ENCODE data around the gene FOXP1. TPM values are rescaled to one million over a fixed set of nuclear protein-coding genes. Genes with fewer than 3 reads are reported as not detected.

Gene FOXP1
- total and polyA plus RNA-seq, 9 of the 15 experiments (the other 6 are each of a cell fraction or from before 2014, with no cell fraction given): 7.7 to 34.5 (median 13.7) TPM

- intact Hi-C loops (cut with micrococcal nuclease): no loop called here
- FAIRE-seq (no peak), ATAC-seq (no peak), DNase-seq (ENCODE audit: extremely low read depth in 1 of 4, low spot score in 3 of 4) (no peak)
- peaks cover 0 to 12% of the 10 kb centered on the region in 2 experiments; a peak in 3 of 5 replicates for H3K4me1 ChIP-seq (replicated peaks in 1 of 2; ENCODE audit: control insufficient read depth in 2 of 2, insufficient read depth in 2 of 2, low read length in 2 of 2)
- H3K9ac ChIP-seq (ENCODE audit: insufficient read depth in 1 of 2, low read depth in 2 of 2, low read length in 2 of 2): no peak overlapping the region
- no peak overlapping the region for H3K4me2 ChIP-seq (ENCODE audit: insufficient read depth, low read length)
- BruUV-seq (replicated peaks): no TSS peak
- H3K36me3 ChIP-seq (ENCODE audit: control insufficient read depth, insufficient read depth, low read length): no peaks in the 10 kb centered on the region
- WGBS (ENCODE audit: insufficient coverage, low coverage, missing lambda C conversion rate): 80% methylated on average over 3 of the region's 9 CpGs
- no peaks in the 10 kb centered on the region for H3K9me1 ChIP-seq (ENCODE audit: control insufficient read depth, insufficient read depth, low read length)
- no peaks in the 10 kb centered on the region for H3K27me3 ChIP-seq (ENCODE audit: control insufficient read depth in 2 of 2, insufficient read depth in 2 of 2, low read length in 2 of 2)
- ChIA-PET CTCF (ENCODE audit: low intra/inter-chr PET ratio) (no interaction called here), POLR2A (no interaction called here)
- no peak overlapping the region for H3K27ac ChIP-seq (ENCODE audit: extremely low read depth, low read depth, low read length)
- H2AFZ ChIP-seq (ENCODE audit: low read depth, low read length): no peak overlapping the region
- no peak for TF ChIP-seq UBTF (IDR thresholded peaks at IDR 0.05; ENCODE audit: borderline replicate concordance in 1 of 2, low read depth in 2 of 2, low read length in 2 of 2)
- TF ChIP-seq ZNF224 (CRISPR knock-in tag; IDR thresholded peaks at IDR 0.05): no peak
- TF ChIP-seq SIN3A (IDR thresholded peaks at IDR 0.05; ENCODE audit: borderline replicate concordance in 2 of 2, control insufficient read depth in 1 of 2, low read depth in 2 of 2, low read length in 2 of 2): no peak
- no peak for TF ChIP-seq TFE3 (CRISPR knock-in tag; IDR thresholded peaks at IDR 0.05)
- TF ChIP-seq CBX5 (IDR thresholded peaks at IDR 0.05; ENCODE audit: borderline replicate concordance, low read depth): no peak
- TF ChIP-seq ZNF398 (CRISPR knock-in tag; IDR thresholded peaks at IDR 0.05): no peak
- TF ChIP-seq CTCF (IDR thresholded peaks at IDR 0.05 in 2 of 3, conservative IDR thresholded peaks at IDR 0.05 in 1 of 3; ENCODE audit: insufficient read depth in 2 of 3, low read depth in 1 of 3, low read length in 3 of 3): no peak
- TF ChIP-seq CBX2 (IDR thresholded peaks at IDR 0.05; ENCODE audit: insufficient read depth, low read length, poor library complexity, severe bottlenecking): no peak
- TF ChIP-seq ZNF511 (CRISPR knock-in tag; IDR thresholded peaks at IDR 0.05): no peak
- TF ChIP-seq ZC3H8 (IDR thresholded peaks at IDR 0.05): no peak
- TF ChIP-seq ZNF217 (CRISPR knock-in tag; IDR thresholded peaks at IDR 0.05): no peak
- no peaks in the 10 kb centered on the region for H4K20me1 ChIP-seq (replicated peaks; ENCODE audit: control insufficient read depth, insufficient read depth, low read length)
- in situ Hi-C loops (cut with MboI): no loop called here
- no peaks in the 10 kb centered on the region for H3K79me2 ChIP-seq (ENCODE audit: control insufficient read depth, insufficient read depth, low read length)
- H3K9me3 ChIP-seq (replicated peaks; ENCODE audit: control insufficient read depth, insufficient read depth, low read depth, low read length): no peaks in the 10 kb centered on the region
- H3K4me3 ChIP-seq: no peak overlapping the region
Measured at GRCh38 chr3:71461749-71462483, 121.6 kb downstream of the FOXP1 start.
